ENCODE data around the gene PARPBP. TPM values are rescaled to one million over a fixed set of nuclear protein-coding genes. Genes with fewer than 3 reads are reported as not detected.

The PARPBP gene
- total and polyA plus RNA-seq, 2 of the 13 experiments (the other 11 are each of a cell fraction or from before 2014, with no cell fraction given): 6.7 to 28.4 TPM

- TF ChIP-seq ZBTB49 (CRISPR knock-in tag; IDR thresholded peaks at IDR 0.05; ENCODE audit: borderline replicate concordance) (no peak), ETV6 (CRISPR knock-in tag; conservative IDR thresholded peaks at IDR 0.05) (peak; percentile 32; the same call in 1 of the 2 replicates), IRF2 (CRISPR knock-in tag; IDR thresholded peaks at IDR 0.05) (peak; percentile 77), MTERF4 (CRISPR knock-in tag; IDR thresholded peaks at IDR 0.05) (peak; percentile 68; the same call in 1 of the 2 replicates), ZNF382 (CRISPR knock-in tag; IDR thresholded peaks at IDR 0.05; ENCODE audit: borderline replicate concordance) (no peak), ZFP37 (CRISPR knock-in tag; IDR thresholded peaks at IDR 0.05; ENCODE audit: borderline replicate concordance) (peak; percentile 60; the same call in 1 of the 2 replicates), GATAD2A (CRISPR knock-in tag; IDR thresholded peaks at IDR 0.05) (no peak; the same call in 1 of the 2 replicates), CCDC6 (CRISPR knock-in tag; IDR thresholded peaks at IDR 0.05) (peak; percentile 81), JARID2 (CRISPR knock-in tag; IDR thresholded peaks at IDR 0.05; ENCODE audit: insufficient replicate concordance) (no peak), SMC3 (IDR thresholded peaks at IDR 0.05; ENCODE audit: low read length) (no peak), SALL2 (CRISPR knock-in tag; IDR thresholded peaks at IDR 0.05) (no peak; the same call in 1 of the 2 replicates), PBX3 (CRISPR knock-in tag; IDR thresholded peaks at IDR 0.05; ENCODE audit: borderline replicate concordance) (no peak), KAT8 (CRISPR knock-in tag; IDR thresholded peaks at IDR 0.05) (peak; percentile 94), SATB2 (CRISPR knock-in tag; IDR thresholded peaks at IDR 0.05) (no peak), ZBTB3 (CRISPR knock-in tag; IDR thresholded peaks at IDR 0.05; ENCODE audit: borderline replicate concordance, low read depth) (no peak), TBP (CRISPR knock-in tag; IDR thresholded peaks at IDR 0.05) (no peak), HNF4A (CRISPR knock-in tag; IDR thresholded peaks at IDR 0.05) (peak; percentile 10; the same call in 1 of the 2 replicates), ZNF567 (CRISPR knock-in tag; IDR thresholded peaks at IDR 0.05; ENCODE audit: borderline replicate concordance) (no peak), ATF3 (CRISPR knock-in tag; IDR thresholded peaks at IDR 0.05) (peak; percentile 70; the same call in 1 of the 2 replicates), TAF1 (CRISPR knock-in tag; IDR thresholded peaks at IDR 0.05) (peak; percentile 88), ZSCAN31 (CRISPR knock-in tag; IDR thresholded peaks at IDR 0.05; ENCODE audit: low read depth) (peak; percentile 99), DRAP1 (CRISPR knock-in tag; IDR thresholded peaks at IDR 0.05) (peak; percentile 63; the same call in 1 of the 2 replicates), ZNF24 (IDR thresholded peaks at IDR 0.05) (no peak), ZNF577 (CRISPR knock-in tag; IDR thresholded peaks at IDR 0.05; ENCODE audit: borderline replicate concordance, low read depth) (no peak)
These were observed at the start of gene PARPBP, which contains the start of gene NUP37 (continued) for GRCh38 chr12:102119674-102120563.
